Activated naive CD8-positive, alpha-beta T cell treated with anti-CD3 and anti-CD28 coated beads for 36 hours (primary cell): ENCODE data around the gene FBLN2. TPM values are rescaled to one million over a fixed set of nuclear protein-coding genes. Genes with fewer than 3 reads are reported as not detected.
"Not testable (repeated sequence)": the region's sequence is repeated elsewhere in the genome, so short reads cannot be mapped to it uniquely, and the experiment has no call there.

Source experiments
- DNase-seq: peaks from one replicate; pipeline ENCODE4 v3.0.0; 2021
- H3K27ac Mint-ChIP-seq: one replicate; pipeline ENCODE4 v1.8.0; 2022; ENCODE audit warnings: mild to moderate bottlenecking, moderate library complexity, mixed read lengths
- H3K27me3 Mint-ChIP-seq: one replicate; pipeline ENCODE4 v1.8.0; 2022; ENCODE audit warnings: mild to moderate bottlenecking, mixed read lengths
- H3K36me3 Mint-ChIP-seq: one replicate; pipeline ENCODE4 v1.8.0; 2021; ENCODE audit warnings: mild to moderate bottlenecking, mixed read lengths
- H3K4me1 Mint-ChIP-seq: one replicate; pipeline ENCODE4 v1.8.0; 2021; ENCODE audit warnings: mixed read lengths
- H3K4me3 Mint-ChIP-seq: one replicate; pipeline ENCODE4 v1.8.0; 2022; ENCODE audit warnings: mild to moderate bottlenecking, moderate library complexity, mixed read lengths
- H3K9me3 Mint-ChIP-seq: one replicate; pipeline ENCODE4 v1.8.0; 2022; ENCODE audit warnings: mixed read lengths
- total RNA-seq, 2 experiments: library from RNA; stranded (reverse); gene quantifications; one replicate each; pipeline ENCODE4 v1.2.3, GENCODE V29; 2021

The FBLN2 gene
- total RNA-seq, 2 experiments from 2014 or later, result 1.9 to 3.1 TPM

DNA sequence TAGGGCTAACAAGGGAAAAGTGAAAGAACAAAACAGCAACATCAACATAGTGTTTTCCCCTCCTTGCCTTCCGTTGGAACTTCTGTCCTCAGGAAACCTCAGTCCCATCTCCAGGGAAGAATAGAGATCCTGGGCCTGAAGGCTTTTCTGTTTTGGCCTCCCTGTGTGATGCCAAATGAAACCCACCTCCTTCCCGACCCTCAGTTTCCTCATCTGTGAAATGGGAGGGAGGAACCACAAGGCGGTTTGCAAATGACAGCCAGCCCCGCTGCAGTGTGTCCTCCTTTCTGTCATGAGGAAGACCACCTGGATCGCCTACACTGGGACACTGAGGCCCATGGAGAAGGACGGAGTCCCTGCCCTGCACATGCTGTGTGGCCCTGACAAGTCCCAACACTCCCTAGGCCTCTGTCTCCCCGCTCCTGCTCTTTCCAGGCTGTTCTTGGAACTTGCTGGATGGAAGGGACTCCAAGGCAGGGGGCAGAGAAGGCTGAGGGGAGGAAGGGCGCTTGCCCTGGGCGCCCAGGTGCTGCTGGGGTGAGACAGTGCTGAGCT is 28.5 kb upstream of the FBLN2 start:
- no peak overlapping the region for H3K27ac Mint-ChIP-seq

DNA sequence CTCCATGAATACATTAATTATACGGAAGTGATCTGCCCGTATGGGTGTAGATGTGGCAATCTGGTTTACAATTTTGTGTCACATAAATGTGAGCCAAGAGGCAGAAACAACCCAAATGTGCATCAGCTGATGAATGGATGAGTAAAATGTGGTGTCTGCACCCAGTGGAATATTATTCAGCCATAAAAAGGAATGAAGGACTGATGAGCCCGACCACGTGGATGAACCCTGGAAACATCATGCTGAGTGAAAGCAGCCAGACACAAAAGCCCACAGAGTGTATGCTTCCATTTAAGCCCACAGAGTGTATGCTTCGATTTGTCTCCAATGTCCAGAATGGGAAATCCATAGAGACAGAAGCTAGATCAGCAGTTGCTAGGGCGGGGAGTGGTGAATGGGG is 27.6 kb upstream of the FBLN2 start:
- no peaks in the 10 kb centered on the region for H3K27me3 Mint-ChIP-seq
- no peak for DNase-seq
- no peaks in the 10 kb centered on the region for H3K4me1 Mint-ChIP-seq
- no peak overlapping the region for H3K4me3 Mint-ChIP-seq
- no peaks in the 10 kb centered on the region for H3K36me3 Mint-ChIP-seq
- H3K9me3 Mint-ChIP-seq, result peaks cover 1% of the 10 kb centered on the region
- H3K27ac Mint-ChIP-seq, result no peak overlapping the region

More for the DNA sequence above, 28.5 kb upstream of the FBLN2 start:
- DNase-seq, result no peak
- no peak overlapping the region for H3K4me3 Mint-ChIP-seq
- no peaks in the 10 kb centered on the region for H3K27me3 Mint-ChIP-seq
- H3K4me1 Mint-ChIP-seq, result no peaks in the 10 kb centered on the region
- peaks cover 1% of the 10 kb centered on the region for H3K9me3 Mint-ChIP-seq
- no peaks in the 10 kb centered on the region for H3K36me3 Mint-ChIP-seq

DNA sequence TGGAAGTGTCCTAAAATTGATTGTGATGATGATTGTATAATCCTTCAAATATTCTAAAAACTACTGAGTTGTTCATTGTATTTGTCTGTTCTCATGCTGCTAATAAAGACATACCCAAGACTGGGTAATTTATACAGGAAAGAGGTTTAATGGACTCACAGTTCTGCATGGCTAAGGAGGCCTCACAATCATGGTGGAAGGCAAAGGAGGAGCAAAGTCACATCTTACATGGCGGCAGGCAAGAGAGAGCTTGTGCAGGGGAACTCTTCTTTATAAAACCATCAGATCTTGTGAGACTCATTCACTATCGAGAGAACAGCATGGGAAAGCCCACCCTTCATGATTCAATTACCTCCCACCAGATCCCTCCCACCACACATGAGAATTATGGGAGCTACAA is 27.2 kb upstream of the FBLN2 start:
- H3K27me3 Mint-ChIP-seq, H3K9me3 Mint-ChIP-seq, H3K4me1 Mint-ChIP-seq, H3K27ac Mint-ChIP-seq, H3K4me3 Mint-ChIP-seq, H3K36me3 Mint-ChIP-seq, DNase-seq: not testable (repeated sequence)

DNA sequence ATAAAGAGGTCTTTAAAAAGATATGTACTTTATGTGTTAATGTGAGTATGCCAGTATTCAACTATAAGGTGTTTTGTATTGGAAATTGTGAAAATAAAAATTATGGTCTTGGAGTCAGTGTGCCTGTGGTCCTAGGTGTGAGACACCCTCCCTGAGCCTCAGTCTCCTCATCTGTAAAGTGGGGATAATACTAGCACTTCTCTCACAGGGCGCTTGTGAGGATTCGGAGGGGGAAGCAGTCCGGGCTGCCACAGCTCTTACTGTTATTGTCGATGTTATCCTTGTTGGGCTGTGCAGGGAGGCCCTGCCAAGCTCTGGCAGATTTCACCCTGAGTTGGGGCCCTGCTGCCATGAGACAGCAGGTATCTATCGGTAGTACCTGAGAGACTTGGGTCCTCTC is 26.7 kb upstream of the FBLN2 start:
- Mint-ChIP-seq H3K4me3 (no peak overlapping the region), H3K27ac (no peak overlapping the region), H3K4me1 (no peaks in the 10 kb centered on the region), H3K36me3 (no peaks in the 10 kb centered on the region), H3K27me3 (no peaks in the 10 kb centered on the region), H3K9me3 (peaks cover 1% of the 10 kb centered on the region)
- DNase-seq, result no peak

DNA sequence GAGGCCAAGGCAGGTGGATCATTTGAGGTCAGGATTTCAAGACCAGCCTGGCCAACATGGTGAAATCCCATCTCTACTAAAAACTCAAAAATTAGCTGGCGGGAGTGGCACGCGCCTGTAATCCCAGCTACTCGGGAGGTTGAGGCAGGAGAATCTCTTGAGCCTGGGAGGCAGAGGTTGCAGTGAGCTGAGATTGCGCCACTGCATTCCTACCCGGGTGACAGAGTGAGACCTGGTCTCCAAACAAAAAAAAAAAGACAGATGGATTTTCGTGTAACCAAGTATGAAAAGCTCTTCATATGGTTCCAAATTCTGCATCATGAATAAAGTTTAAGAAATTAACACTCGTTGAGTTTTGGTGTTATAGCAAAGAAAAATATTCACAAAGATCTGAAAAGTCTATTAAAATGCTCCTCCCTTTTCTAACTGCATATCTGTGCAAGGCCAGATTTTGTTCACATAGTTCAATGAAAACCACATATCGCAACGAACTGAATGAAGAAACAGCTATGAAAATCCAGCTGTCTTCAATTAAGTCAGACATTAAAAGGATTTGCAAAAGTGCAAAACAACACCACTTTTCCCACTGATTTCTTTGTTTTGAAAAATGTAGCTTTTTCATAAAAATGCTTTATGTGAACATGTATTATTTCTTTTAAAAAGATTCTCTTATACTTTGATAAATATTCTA is 23.8 kb upstream of the FBLN2 start:
- no peak for DNase-seq
- no peaks in the 10 kb centered on the region for H3K27me3 Mint-ChIP-seq
- H3K4me1 Mint-ChIP-seq, result no peaks in the 10 kb centered on the region
- peaks cover 1% of the 10 kb centered on the region for H3K9me3 Mint-ChIP-seq
- H3K4me3 Mint-ChIP-seq, result no peak overlapping the region
- H3K27ac Mint-ChIP-seq, result no peak overlapping the region
- no peaks in the 10 kb centered on the region for H3K36me3 Mint-ChIP-seq

DNA sequence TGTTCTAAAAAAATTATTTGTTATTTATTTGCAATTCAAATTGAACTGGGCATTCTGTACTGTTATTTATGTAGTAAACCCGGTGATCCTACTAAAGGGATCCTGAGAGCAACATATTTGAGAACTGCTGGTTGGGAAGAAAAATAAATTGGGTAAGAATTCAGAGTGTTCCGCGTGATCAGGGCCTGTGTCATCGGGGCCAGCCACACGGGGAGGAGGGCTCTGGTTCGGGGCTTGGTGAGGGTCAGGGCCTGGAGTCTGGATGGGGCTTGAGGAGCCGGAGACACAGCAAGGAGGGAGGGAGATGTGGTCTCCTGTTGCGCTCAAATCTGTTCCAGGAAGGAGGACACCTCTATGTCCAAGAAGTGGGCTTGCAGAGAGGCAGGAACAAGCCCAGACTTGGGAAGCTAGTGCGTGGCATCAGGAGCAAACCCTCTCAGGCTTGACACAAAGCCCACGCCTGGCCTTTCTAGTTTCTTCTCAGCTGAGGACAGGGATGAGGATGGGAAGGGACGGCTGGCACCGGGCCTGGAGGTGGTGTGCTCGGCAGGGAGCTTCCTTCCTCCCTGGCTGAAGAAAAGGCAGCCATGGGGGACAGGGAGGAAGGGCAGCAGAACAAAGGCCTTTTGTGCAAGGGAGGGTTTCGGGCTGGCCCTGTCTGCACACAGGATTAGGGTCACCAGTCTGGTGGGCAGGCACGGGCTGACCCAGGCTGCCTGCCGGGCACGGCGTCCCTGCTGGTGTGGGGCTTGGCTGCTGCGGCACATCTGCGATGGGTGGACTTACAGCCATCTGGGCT is 22.9 kb upstream of the FBLN2 start:
- Mint-ChIP-seq H3K9me3 (peaks cover 1% of the 10 kb centered on the region), H3K27ac (no peak overlapping the region), H3K27me3 (no peaks in the 10 kb centered on the region)

DNA sequence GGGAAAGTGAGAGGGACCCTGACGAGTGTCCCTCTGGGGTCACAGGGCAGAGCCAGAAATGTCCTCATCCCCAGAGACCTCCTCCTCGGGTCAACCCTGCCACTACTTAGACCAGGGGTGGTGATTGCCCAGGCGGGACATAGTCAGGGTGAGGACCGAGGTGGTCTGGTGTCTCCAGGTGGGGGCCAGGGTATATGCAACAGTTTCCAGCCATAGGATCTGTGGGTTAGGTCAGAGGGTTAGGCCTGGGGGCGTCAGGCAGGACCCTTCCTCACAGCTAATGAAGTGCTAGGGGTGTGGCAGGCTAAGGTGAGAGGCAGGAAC is 22.3 kb upstream of the FBLN2 start:
- no peaks in the 10 kb centered on the region for H3K36me3 Mint-ChIP-seq
- no peak overlapping the region for H3K27ac Mint-ChIP-seq
- H3K4me3 Mint-ChIP-seq, result no peak overlapping the region
- H3K4me1 Mint-ChIP-seq, result no peaks in the 10 kb centered on the region
- H3K9me3 Mint-ChIP-seq, result peaks cover 1% of the 10 kb centered on the region
- no peak for DNase-seq
- no peaks in the 10 kb centered on the region for H3K27me3 Mint-ChIP-seq

More for the DNA sequence above, 22.9 kb upstream of the FBLN2 start:
- Mint-ChIP-seq H3K4me3 (no peak overlapping the region), H3K36me3 (no peaks in the 10 kb centered on the region), H3K4me1 (no peaks in the 10 kb centered on the region)
- no peak for DNase-seq

DNA sequence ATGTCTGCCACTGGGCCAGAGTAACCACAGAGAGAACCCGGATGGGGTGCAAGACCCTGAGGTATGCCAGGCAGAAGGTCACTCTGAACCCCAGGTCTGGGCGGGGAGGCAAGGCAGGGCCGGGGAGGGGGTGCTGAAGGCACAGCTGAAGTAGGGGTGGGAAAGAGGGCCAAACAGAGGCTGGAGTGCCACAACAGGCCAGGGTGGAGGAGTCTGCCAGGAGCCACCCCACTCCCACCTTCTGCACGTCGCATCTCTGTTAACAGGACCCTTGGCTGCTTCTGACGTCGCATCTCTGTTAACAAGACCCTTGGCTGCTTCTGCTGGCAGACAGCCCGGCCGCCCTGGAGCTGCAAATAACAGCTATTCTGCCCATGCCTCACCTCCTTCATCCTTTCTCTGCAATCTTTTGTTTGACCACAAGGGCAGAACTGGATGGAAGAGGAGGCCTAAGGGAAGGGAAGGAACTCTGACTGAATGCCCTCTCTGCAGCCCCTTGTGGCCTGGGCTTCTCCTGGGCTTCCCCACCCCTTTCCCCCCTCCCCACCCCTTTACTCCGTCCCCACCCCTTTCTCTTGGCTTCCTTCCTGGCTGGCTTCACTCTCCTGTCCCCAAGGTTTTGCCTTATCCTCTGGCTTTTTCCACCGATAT is 20.6 kb upstream of the FBLN2 start:
- H3K4me1 Mint-ChIP-seq, result no peaks in the 10 kb centered on the region
- H3K4me3 Mint-ChIP-seq, result no peak overlapping the region

DNA sequence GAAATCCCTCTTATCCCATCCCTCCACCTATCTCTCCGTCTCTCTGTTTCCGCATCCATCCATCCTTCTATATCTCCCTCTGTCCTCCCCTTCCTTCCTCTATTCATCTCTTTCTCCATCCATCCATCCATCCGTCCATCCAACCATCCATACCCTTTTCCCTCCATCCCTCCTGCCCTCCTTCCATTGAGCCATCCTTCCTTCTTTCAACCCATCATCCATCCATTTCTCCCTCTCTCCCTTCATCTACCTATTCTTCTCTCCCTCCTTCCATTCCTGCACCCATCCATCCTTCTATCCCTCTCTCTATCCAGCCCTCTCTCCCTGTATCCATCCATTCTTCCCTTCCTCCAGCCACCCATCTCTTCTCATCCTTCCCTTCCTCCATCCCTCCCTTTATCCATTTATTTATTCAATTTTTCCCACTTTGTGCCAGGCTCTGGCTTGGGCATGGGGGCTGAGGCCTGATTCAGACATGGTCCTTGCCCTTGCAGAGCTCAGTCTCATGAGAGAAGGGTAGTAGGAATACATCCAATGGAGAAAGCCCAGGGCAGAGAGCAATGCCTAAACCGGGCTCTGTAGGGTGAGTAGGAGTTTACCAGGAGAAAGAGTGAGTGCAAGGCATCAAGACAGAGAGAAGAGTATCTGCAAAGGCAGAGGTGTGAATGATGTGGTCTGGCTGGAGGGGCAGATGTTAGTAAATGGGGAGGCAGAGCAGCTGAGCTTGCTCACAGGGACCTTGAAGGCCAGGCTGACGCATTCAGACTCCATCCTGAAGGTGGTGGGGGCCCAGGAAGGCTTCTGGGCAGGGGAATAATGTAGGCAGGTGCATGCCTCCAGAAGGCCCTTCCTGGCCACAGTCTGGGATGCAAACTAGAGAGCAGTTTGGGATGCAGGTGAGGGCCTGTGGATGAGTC is 19.5 kb upstream of the FBLN2 start:
- Mint-ChIP-seq H3K27ac (no peak overlapping the region), H3K4me1 (no peaks in the 10 kb centered on the region), H3K9me3 (no peaks in the 10 kb centered on the region), H3K36me3 (no peaks in the 10 kb centered on the region), H3K27me3 (no peaks in the 10 kb centered on the region), H3K4me3 (no peak overlapping the region)
- DNase-seq, result no peak

More for the DNA sequence above, 20.6 kb upstream of the FBLN2 start:
- DNase-seq, result no peak
- Mint-ChIP-seq H3K27ac (no peak overlapping the region), H3K27me3 (no peaks in the 10 kb centered on the region), H3K36me3 (no peaks in the 10 kb centered on the region), H3K9me3 (no peaks in the 10 kb centered on the region)

DNA sequence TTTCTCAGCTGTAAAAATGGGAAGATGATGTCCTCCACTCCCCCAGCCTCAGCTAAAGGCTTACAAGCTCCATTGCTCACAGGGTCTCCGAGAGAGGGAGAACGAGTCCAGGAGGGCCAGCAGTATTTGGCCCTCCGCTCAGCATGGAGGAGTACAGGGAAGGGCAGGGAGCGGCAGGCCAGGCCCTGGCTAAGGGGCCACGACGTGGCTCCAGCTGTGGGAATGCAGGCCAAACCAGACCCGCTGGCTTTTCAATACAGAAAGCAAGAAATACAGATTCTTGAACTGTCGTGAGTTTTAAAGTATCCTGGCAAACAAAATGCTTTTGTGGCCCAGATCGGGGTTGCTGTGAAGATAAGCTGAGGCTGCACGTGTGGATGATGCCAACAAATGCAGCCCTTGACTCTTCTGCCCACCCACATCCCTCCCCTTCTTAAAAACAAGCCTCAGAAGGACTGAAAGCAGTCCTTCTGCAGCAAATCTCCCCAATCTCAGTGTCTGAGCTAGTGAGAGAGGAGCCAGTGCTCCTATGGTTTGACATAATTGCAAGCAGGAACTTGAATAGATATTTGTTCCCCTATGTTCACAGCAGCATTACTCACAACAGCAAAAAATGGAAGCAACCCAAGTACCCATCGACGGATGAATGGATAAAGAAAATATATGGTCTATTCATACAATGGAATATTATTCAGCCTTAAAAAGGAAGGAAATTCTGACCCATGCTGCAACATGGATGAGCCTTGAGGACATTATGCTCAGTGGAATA is 18.5 kb upstream of the FBLN2 start:
- Mint-ChIP-seq H3K4me1 (no peaks in the 10 kb centered on the region), H3K27me3 (no peaks in the 10 kb centered on the region), H3K4me3 (no peak overlapping the region), H3K36me3 (no peaks in the 10 kb centered on the region), H3K9me3 (no peaks in the 10 kb centered on the region), H3K27ac (no peak overlapping the region)
- DNase-seq, result no peak

DNA sequence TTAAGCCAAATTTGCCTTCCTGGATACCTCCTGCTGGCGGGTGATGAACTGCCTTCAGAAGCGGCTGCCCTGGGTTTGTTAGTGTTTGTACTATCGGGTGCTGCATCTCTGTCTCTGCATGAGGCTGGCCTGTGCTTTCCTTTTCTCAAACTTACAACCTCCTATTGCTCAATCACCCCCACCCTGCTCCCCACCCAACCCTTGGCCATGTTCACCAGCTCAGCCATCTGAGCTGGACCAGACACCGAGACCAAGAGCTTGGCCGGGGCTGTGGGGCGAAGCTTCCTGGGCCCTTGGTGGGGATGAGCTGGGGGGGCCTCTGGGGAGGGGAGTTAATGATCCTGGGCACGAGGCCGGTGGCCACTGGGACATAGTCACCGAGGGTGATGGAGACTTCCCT is 16.8 kb upstream of the FBLN2 start:
- Mint-ChIP-seq H3K27ac (no peak overlapping the region), H3K27me3 (no peaks in the 10 kb centered on the region), H3K4me1 (peaks cover 8% of the 10 kb centered on the region), H3K4me3 (no peak overlapping the region), H3K36me3 (no peaks in the 10 kb centered on the region), H3K9me3 (no peaks in the 10 kb centered on the region)
- no peak for DNase-seq

DNA sequence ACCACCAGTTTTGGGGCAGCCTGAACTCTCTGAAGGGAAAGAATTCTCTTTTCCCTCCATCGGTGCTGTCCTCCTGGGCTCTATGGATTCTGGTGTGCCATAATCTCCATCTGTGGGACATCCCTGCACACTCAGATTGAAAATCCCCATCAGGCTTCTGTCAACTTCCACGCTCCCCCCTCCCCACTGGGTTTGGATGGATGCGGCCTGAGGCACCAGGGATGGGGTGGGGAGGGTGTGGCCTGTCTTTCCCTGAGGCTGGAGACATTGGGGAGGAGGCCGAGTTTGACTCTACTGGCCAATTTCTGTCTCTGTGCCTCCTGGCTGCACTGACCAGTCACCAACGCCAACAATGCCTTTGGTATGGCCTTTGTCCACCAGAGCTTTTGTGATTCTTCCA is 16.3 kb upstream of the FBLN2 start:
- H3K9me3 Mint-ChIP-seq, result peaks cover 3% of the 10 kb centered on the region
- H3K27me3 Mint-ChIP-seq, result no peaks in the 10 kb centered on the region
- H3K4me3 Mint-ChIP-seq, result no peak overlapping the region

DNA sequence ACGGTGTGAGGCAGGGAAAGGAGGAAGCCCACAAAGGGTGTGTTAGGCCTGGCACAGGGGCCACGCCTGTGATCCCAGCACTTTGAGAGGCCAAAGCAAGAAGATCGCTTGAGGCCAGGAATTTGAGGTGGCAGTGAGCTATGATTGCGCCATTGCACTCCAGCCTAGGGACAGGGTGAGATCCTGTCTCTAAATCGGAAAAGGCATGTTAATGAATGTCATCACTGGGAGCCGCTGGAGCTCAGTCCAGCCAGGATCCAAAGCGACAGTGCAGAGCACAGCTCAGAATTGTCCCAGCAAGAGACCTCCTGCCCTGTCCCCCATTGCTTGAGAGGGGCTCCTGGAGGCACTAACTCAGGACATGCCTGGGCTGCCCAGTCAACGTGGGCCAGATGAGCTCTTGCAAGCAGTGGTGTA is 15.0 kb upstream of the FBLN2 start:
- Mint-ChIP-seq H3K27ac (no peak overlapping the region), H3K27me3 (no peaks in the 10 kb centered on the region), H3K9me3 (peaks cover 3% of the 10 kb centered on the region), H3K36me3 (no peaks in the 10 kb centered on the region), H3K4me3 (no peak overlapping the region), H3K4me1 (peaks cover 8% of the 10 kb centered on the region)
- no peak for DNase-seq

More for the DNA sequence above, 16.3 kb upstream of the FBLN2 start:
- Mint-ChIP-seq H3K36me3 (no peaks in the 10 kb centered on the region), H3K27ac (no peak overlapping the region), H3K4me1 (peaks cover 8% of the 10 kb centered on the region)
- DNase-seq, result no peak

DNA sequence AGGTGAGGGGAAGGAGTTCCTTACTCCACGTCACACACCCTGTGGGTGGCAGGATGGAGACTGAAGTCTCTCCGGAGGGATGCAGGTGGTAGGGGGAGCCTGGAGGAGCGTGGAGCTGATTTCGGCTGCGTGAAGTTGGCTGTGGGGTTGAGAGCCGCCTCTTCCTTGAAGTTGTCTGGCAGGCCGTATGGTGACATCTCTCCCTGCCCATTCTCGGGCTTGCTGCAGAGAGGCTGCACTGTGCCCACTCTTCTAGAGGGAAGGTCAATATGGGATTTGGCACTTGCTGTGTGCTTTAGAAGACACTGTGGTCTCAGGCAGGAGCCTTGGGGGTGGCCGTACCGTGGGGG is 13.4 kb upstream of the FBLN2 start:
- no peak overlapping the region for H3K27ac Mint-ChIP-seq
- no peaks in the 10 kb centered on the region for H3K27me3 Mint-ChIP-seq
- H3K4me3 Mint-ChIP-seq, result no peak overlapping the region

More for the DNA sequence above, 13.4 kb upstream of the FBLN2 start:
- no peak for DNase-seq
- Mint-ChIP-seq H3K36me3 (no peaks in the 10 kb centered on the region), H3K9me3 (peaks cover 3% of the 10 kb centered on the region), H3K4me1 (peaks cover 8% of the 10 kb centered on the region)
